SK-N-SH (cell line): ENCODE results near the gene PODNL1.

ENCODE experiments used
- CTCF ChIP-seq: fragments of 200-600 bp; sonication (generic); IDR thresholded peaks from 2 replicates; pipeline ENCODE4 v1.6.1; 2017; ENCODE audit warnings: antibody characterized with exemption, mild to moderate bottlenecking, moderate library complexity
- EP300 ChIP-seq, 2 experiments: IDR thresholded peaks; 2 replicates each; pipeline versions ENCODE4 v1.4.0 to v1.6.1; 2012; ENCODE audit warnings: borderline replicate concordance in 1 of 2, low read depth in 1 of 2, low read length in 1 of 2
- EZH2phosphoT487 ChIP-seq: fragments of 200-600 bp; sonication (generic); IDR thresholded peaks from 2 replicates; pipeline ENCODE4 v1.6.1; 2017; ENCODE audit warnings: low read depth, mixed run types, mild to moderate bottlenecking, antibody characterized with exemption, moderate library complexity, borderline replicate concordance
- FOSL2 ChIP-seq: IDR thresholded peaks from 2 replicates; pipeline ENCODE4 v1.4.0; 2012; ENCODE audit warnings: low read depth, mild to moderate bottlenecking, moderate library complexity, borderline replicate concordance
- GATA2 ChIP-seq: sonication (generic); formaldehyde crosslinking; IDR thresholded peaks from 2 replicates; pipeline ENCODE4 v1.5.0; 2020; ENCODE audit warnings: mild to moderate bottlenecking, missing genetic modification reagents
- MXI1 ChIP-seq: IDR thresholded peaks from 2 replicates; pipeline ENCODE4 v1.6.1; 2012; ENCODE audit warnings: mild to moderate bottlenecking, low read depth, low read length, improper control_type of control experiment
- NRF1 ChIP-seq: IDR thresholded peaks from 2 replicates; pipeline ENCODE4 v1.6.1; 2012; ENCODE audit warnings: low read depth, mild to moderate bottlenecking, low read length
- POLR2AphosphoS5 ChIP-seq: IDR thresholded peaks from 2 replicates; pipeline ENCODE4 v1.6.1; 2012; ENCODE audit warnings: low read depth, low read length
- SIN3A ChIP-seq: IDR thresholded peaks from 2 replicates; pipeline ENCODE4 v1.6.1; 2012; ENCODE audit warnings: low read depth, mild to moderate bottlenecking, low read length, moderate library complexity, borderline replicate concordance
- SMC3 ChIP-seq: IDR thresholded peaks from 2 replicates; pipeline ENCODE4 v1.6.1; 2012; ENCODE audit warnings: low read depth, low read length, improper control_type of control experiment
- TAF1 ChIP-seq: IDR thresholded peaks from 2 replicates; pipeline ENCODE4 v1.6.1; 2012; ENCODE audit warnings: low read depth, mild to moderate bottlenecking, low read length, moderate library complexity, borderline replicate concordance
- USF2 ChIP-seq: fragments of 150-350 bp; IDR thresholded peaks from 2 replicates; pipeline ENCODE4 v1.6.1; 2017; ENCODE audit warnings: antibody characterized with exemption, low read length, low read depth, borderline replicate concordance
- YY1 ChIP-seq: IDR thresholded peaks from 2 replicates; pipeline ENCODE4 v1.4.0; 2012; ENCODE audit warnings: low read depth, mild to moderate bottlenecking

- TF ChIP-seq CTCF (no peak), EP300 (IDR thresholded peaks at IDR 0.05; ENCODE audit: borderline replicate concordance in 1 of 2, low read depth in 1 of 2, low read length in 1 of 2) (no peak), USF2 (no peak), POLR2AphosphoS5 (no peak), FOSL2 (no peak), SIN3A (no peak), GATA2 (CRISPR knock-in tag) (no peak), YY1 (no peak), TAF1 (no peak), NRF1 (no peak), SMC3 (no peak), EZH2phosphoT487 (no peak), MXI1 (no peak)
Observed at GRCh38 chr19:13908674-13909073, 29.5 kb downstream of the PODNL1 start.
